Fibroblast of skin of scalp (primary cell): Measurements from ENCODE around the gene GALNT14.
A peak's percentile ranks its signal among the peaks of the same experiment; 100 is the strongest.

Experiments
- DNase-seq: peaks from one replicate; pipeline ENCODE4 v3.0.0-alpha.2; 2013

The GALNT14 gene

DNA sequence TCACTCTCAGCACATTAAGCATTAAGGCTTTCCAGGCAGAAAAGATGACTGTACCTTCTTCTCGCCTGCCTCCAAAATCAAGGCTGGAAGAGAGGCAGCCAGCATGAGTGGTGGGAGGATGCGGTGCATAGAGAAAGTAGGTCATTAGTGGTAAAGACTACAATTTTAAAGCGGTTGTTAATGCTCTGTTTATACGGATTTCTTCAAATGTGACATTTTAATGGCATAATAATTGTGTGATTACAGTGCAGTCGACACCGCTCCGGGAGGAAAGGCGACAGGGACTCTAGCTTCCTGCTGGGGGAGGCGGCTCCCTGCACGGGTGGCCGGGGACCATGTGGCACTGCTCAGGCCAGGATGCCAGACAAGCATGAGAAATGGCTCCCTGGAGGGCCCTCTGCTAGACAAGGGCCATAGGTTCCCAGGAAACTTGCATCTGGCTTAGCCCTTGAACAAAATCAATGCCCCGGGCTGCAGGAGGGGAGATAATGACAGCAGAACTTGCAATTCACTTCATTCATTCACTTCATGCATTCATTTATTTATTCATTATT lies 129.6 kb downstream of the GALNT14 start:
- no peak for DNase-seq

DNA sequence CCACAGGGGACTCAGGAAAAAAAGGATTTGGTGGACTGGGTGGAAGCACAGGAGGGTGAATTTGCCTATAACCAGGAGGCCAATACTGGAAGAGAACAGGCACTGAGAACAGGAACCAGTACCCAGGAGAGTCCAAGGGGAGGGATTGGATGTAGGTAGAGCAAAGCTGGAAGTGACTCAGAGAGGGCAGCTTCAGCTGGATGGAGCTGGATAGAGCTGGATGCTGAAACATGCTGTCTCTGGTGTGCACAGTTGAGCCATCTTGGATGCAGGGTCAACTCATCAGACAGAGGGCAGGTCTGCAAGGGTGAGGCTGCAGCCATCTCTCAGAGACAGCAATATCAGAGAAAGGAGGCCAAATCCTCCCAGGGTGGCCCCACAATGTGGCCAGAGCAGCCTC lies 134.0 kb downstream of the GALNT14 start:
- DNase-seq = no peak

- no peak for DNase-seq
Measured at GRCh38 chr2:31003749-31004148, 134.5 kb downstream of the GALNT14 start.

GRCh38 chr2:31002537-31003150 lies 135.6 kb downstream of the GALNT14 start:
- no peak for DNase-seq

DNA sequence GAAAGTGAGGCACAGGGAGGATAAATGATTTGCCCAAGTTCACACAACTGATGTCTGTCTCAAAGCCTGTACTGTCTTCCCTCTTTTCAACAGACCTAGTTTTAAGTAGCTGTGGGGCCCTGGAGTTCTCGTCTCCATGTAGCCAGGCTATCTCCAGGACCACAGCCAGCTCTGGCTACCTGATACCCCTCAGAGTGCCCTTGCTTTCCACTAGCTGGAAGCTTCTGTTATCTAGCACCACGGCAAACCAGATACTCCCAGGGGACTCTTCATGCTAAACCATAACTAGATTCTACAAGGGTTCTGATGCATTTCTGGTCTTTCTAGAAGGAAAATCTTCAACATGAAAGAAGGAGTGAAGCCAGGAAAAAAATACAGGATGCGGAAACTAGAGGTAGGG lies 137.3 kb downstream of the GALNT14 start:
- DNase-seq = no peak

DNA sequence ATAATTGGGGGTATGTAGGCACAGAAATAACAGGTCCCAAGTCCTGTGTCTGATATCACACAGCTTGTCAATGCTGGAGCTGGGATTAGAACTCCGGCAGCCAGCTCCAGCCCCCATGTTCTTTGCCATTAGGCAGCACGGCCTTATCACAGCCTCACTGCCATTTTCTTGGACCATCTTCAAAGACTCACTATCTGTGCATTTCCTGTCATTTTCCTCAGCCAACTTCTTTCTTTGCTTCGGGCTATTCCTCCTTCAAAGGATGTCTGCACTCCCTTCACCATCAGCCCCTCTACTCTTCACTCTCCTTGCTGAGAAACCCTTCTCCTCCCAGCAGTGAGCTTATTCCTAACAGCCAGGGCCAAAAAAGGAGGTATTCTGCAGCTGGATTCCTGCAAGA lies 139.6 kb downstream of the GALNT14 start:
- DNase-seq = no peak

DNA sequence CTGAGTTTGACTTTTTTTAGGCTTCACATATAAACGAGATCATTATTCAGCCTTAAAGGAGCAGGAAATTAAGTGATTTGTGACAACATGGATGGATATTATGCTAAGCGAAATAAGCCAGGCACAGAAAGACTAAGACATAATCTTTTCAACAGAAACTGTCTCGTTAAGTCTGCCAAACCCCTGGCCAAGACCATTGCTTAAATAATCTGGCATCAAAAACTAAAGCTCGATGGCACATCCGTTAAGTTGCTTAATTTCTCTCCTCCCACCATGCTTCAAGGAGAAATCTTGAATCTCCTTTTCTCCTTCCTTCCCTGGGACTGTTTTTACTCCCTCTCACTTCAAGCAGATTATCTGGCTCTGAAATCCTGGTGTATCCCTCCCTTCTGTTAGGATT lies 140.3 kb downstream of the GALNT14 start:
- no peak for DNase-seq

DNA sequence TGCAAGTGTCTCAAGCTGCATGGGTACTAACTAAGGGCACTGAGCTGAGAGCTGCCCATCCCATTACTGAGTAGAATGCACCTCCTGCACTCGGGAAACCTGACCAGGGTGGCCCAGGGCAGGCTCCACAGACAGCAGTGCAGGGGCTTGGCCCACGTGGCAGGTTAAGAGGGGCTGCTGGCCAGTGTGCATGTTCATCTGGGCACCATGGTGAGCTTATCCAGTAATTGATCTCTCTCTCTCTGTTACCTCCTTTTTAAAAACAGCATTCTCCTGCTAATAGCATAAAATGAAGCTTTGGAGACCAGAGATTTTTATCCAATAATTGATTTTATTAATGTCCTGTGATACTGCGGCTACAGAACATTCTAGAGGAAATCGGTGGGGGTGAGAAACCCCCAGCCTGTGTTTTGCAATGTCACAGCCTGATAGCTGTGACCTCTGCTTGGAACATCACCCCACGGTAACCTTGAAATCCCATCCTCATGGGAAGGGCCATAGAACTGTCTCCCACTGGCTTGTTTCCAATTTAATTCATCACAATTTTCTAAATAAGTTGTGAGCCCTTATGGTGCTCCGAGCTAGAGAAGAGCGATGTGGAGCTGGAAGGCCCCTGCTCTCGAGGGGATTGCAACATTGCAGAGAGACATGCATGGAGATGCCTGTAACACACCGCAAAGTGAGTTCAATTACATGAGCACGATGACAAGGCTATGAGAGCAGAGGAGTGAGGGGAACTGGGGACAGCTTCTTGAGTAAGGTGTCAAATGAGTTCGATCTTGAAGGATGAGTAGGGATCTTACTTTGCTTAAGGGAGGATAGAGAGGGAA lies 143.8 kb downstream of the GALNT14 start:
- no peak for DNase-seq

DNA sequence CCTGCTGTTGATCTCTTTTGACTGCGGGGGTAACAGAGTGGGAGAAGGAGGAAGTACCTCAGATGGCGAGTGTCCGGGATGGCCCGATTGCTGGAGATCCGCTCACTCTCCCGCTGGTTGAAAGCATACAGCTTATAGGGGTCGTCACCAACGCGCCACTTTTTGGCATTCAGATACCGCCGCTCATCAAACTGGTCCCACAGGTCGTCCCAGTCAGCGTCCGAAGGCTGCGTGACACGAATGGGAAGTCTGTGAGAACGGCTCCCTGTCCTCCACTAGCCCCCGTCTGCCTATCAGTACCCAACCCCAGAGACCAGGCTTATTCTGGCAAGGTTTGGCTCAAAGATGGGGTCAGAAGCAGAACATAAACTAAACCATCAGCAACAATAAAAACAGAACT lies 145.5 kb downstream of the GALNT14 start:
- no peak for DNase-seq

DNA sequence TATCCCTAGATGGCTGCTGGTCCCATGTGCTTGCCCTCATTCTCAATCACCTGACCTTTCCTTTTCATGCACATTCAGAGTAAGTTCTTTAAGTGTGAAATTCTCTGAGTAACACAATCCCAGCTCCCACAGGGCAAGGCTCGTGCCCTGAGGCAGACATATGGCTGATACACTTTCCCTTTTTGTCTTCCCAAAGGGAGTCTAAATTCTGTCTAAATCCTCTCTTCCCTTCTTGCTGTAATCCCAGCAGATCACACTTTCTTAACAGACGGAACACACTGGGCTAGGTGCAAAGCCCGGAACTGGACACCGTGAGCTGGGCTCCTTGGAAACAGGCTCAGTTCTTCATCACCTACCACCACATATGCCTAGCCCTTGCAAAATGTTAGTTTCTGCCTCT lies 147.6 kb downstream of the GALNT14 start:
- DNase-seq = no peak

GRCh38 chr2:30990176-30990575 lies 148.1 kb downstream of the GALNT14 start:
- DNase-seq = peak; percentile 44

- no peak for DNase-seq
Measured at GRCh38 chr2:30989746-30990145, 148.5 kb downstream of the GALNT14 start.

DNA sequence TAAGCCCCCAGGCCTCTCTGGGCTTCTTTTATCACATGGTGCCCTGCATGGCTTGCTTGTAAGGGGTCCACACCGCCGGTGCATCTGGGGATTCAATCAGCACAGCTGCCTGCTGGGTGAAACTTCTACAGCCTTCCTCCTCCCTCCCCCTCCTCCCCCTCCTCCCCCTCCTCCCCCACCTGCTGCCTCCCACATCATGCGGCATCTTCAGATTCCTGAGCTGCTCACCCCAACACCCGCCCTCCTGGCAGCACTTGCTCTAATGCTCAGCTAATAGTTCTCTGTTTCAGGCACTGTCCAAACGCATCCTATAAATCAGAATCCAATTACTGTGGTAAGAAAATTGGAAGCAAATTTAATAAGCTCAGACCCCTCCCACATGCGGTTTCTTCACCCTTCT lies 150.7 kb downstream of the GALNT14 start:
- DNase-seq = no peak

- DNase-seq = no peak
Measured at GRCh38 chr2:30986231-30986580, 152.0 kb downstream of the GALNT14 start.

DNA sequence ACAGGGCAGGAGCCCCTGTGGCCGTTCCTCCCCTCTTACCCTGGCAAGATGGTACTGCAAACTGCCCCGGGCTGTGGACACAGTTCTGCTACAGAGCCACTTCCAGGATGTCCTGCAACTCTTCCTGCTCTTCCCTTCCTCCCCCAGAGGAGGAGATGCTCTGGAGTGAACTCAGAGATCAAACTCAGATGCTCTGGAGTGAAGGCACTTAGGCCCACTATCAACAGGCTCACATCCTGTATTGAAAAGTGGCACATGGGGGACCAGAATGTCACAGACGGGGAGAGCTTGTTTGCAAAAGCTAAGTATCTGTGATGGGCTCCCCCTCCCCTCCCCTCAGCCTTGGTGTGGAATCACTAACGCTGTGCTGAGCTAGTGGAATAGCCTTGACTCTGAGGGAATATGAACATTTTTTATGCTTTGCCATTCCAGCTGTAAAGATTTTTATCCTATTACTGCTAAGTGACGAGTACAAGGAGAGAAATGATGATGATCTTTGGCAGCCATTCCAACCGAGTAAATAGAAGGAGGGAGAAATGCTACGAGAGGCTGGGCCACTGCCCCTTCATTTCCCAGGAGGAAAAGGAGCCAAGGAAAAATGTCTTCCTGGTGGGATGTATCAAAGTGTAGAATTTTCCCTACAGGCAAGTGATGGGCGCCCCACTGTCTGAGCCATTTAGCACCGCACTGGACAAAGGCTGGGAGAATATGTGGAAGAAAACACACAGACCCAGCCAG lies 152.6 kb downstream of the GALNT14 start:
- peak; percentile 8 for DNase-seq

- no peak for DNase-seq
Measured at GRCh38 chr2:30984148-30984547, 154.1 kb downstream of the GALNT14 start.

DNA sequence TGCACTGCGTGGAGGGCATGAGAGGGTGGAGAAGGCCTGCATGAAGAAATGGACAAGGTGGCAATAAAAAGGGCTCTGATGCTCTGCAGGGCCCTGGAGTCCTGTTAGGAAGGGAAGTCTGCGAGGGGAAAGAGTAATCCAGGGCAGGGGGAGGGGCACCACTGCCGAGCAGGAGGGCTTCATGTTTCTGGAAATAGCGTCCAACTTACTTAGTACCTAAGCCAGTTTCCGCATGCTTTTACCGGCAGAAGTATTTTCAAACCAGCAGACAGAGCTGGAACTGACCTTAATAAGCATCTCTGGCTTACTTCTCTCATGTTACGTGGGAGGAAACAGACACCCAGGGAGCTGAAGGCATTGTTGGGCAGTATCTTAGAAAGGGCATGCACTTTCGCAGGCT lies 156.7 kb downstream of the GALNT14 start:
- no peak for DNase-seq

DNA sequence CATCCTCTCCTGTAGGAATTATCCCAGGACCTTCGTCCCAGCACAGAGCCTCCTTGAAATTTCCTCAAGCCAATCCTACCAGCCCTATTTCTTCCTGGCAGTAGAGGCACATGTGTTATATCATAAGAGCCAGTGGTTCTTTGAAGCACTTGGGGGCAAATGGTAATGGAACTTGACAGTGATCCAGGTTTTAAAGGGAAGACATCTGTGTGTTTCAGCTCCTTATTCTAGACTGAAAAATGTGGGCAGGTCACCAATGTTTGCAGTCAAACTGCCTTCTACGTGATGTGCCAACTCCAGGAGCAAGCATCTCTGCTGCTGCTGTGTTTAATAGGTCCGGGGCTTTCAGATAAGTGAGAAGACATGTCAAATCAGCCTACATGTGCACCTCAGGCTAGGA lies 157.1 kb downstream of the GALNT14 start:
- no peak for DNase-seq

- peak; percentile 82 for DNase-seq
Measured at GRCh38 chr2:30979822-30980245, 158.4 kb downstream of the GALNT14 start.

DNA sequence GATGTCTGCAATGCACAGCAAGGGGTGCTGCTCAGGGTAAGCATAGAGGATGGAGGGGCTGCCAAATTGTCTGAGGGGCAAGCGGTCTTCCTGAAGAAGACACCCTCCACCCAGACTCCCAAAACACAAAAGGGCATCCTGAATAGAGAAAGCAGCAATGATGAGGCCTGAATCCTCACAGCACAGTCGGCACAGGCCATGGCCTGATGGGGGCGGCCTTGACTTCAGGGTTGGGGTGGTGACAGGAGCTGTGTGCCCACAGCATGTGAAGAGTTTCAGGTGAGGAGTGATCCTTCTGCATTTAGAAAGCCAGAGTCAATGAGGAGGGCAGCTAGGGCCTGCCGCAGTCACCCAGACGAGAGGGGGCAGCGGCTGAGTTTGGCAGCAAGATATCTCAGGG lies 159.4 kb downstream of the GALNT14 start:
- DNase-seq = no peak

DNA sequence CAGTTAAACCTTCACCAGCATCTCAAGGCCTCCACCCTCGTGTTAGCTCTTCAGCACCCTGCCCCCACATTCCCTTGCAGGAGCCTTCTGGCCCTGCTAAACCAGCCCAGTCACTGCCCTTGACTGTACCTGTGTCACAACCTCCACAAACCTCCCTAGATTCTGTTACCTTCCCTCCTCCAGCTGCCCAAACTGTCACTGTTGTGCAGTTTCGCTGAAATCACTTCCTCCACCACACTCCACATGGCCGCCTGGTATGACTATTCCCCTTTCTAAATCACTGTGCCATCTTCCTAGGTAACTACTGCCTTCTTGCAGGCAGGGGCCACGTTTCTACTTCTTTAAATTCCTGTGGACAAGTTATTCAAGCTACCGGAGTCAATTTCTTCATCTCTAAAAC lies 160.2 kb downstream of the GALNT14 start:
- no peak for DNase-seq

DNA sequence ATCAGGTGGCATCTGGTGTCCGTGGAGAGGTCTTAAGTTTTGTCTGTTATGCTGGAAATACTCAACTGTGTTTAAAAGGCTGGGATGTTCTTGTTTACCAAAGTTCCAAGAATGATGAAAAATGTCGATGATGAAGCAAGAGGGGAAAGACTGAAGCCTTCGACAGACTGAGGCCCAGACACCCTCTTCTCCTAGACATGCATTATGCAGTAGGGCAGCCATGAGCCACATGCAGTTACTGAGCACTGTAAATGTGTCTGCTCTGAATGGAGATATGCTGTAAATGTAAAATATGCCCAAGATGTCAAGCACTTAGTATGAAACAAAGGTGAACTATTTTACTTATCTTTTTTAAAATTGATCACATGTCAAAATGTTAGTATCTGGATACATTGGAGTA lies 163.1 kb downstream of the GALNT14 start:
- DNase-seq = no peak

DNA sequence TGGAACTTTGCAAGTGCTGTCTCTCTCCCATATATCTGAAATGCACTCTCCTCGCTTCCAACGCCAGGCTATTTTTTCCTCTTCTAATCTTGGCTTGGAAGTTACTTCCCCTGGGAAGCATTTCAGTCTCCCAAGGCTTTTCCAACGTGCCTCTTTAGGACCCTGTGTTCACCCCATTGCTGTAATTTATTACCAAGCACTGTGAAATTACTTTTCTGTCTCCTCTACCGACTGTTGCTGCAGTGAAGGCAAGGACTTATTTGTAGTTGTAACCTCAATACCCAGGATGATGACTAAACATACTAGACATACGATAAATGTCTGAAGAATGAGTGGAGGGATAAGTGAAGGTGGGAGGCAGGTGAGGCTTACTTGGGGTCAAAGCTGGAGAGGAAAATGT lies 163.7 kb downstream of the GALNT14 start:
- DNase-seq = no peak

DNA sequence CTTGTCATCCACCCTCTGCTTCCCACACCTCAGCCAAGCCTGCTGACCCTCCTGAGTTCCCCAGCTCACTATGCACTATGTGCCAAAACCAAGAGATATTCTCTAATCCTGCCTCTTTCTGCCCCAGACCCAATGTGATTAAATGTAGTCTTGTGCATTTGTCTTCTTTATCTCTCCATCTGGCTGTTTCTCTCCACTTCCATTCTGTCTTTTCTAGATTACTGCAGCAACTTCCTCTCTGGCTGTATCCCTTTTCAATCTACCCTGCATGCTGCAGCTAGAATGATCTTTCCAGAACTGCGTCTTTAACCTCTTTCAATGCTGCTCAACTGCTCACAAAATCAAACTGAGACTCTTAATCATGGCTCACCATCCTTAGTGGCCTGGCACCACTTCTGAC lies 164.1 kb downstream of the GALNT14 start:
- no peak for DNase-seq
